Urothelium cell line (cell line): Measurements from ENCODE around the gene ULK4.
"Not testable (repeated sequence)": the region's sequence is repeated elsewhere in the genome, so short reads cannot be mapped to it uniquely, and the experiment has no call there.

ENCODE experiments used
- DNase-seq: peaks from one replicate; pipeline ENCODE4 v3.0.0; 2011; ENCODE audit warnings: low spot score, mixed read lengths
- FAIRE-seq: peaks from 2 replicates; lab custom pipeline; 2011; peaks lifted over from hg19 to GRCh38; lab: Jason Lieb, UNC

ULK4 gene

DNA sequence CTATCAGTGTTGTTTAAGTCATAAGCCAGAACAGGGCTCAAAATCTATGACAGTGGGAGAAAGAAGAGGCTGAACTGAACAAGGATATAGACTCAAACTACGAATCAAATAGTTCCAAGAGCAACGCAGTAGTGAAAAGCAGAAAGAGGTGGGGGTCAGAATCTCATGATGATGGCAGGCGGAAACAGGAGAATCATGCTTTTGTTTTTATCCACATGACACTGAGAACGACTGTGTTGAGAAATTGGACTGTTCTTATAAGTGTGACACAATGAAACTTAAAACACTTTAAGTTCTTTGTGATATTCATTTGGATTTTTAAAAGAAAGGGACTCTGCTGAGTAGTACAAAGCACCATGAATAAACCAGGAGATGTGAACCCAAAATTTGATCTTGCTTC is 309.4 kb downstream of the ULK4 start:
- DNase-seq (no peak), FAIRE-seq (no peak)

DNA sequence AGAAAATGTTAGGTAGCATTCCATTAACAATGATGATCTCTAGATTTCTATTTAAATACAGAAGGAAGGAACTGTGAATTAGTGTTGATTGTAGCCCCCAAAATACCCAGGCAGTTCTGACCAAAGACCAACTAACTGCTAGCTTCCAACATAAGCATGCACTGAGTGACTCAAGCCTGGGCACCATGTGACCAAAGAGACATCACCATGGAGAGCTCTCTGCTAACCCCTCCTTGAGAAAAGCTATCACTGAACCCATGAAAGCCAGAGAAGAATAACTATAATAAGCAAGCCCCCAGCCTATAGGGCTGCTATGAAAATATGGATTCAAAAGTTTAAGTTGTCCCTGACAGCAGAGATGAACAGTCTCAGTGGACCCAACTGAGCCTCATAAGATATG is 310.2 kb downstream of the ULK4 start:
- DNase-seq (no peak), FAIRE-seq (no peak)

- FAIRE-seq: no peak
- DNase-seq: no peak
Measured at GRCh38 chr3:41650406-41650805, 311.5 kb downstream of the ULK4 start.

- DNase-seq (no peak), FAIRE-seq (no peak)
Measured at GRCh38 chr3:41649129-41649739, 312.7 kb downstream of the ULK4 start.

GRCh38 chr3:41647730-41648129 is 314.2 kb downstream of the ULK4 start:
- not testable (repeated sequence) for DNase-seq, FAIRE-seq

DNA sequence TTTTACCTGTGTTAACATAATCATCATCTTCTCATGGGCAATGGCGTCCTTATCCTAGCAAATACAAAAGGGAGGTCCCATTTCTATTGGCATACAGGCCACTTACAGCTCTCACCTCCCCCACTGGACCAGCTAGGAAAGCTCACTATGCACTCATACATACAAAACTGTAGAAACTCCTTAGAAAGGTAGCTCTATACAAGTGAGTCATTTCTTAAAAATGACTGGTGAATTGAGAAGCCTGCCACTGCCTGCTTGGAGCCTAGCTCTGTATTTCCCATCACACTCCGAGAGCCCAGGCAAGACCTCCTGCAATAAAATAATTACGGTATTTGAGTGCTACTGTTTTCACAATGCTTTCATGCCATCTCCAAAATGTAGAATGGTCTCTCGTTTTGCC is 321.8 kb downstream of the ULK4 start:
- DNase-seq: peak; percentile 12

DNA sequence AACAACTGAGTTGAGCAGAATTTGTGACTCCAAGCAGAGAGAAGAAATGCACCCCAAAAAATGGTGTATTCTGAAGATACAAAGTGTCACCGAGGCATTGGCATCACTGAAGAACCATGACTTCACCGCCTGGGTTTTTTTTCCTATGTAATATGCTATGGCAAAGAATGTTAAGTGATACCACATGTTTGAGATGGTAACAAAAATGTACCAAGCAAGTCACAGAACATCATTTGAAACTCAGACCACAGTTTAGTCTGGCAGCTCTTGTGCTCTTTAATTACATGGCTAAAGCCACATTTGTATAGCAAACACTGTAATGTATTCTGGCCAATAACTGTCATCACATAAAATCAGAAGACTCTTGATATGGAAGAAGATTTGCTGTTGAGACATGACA is 323.5 kb downstream of the ULK4 start:
- no peak for FAIRE-seq
- no peak for DNase-seq

More for the DNA sequence above, 321.8 kb downstream of the ULK4 start:
- FAIRE-seq: no peak

DNA sequence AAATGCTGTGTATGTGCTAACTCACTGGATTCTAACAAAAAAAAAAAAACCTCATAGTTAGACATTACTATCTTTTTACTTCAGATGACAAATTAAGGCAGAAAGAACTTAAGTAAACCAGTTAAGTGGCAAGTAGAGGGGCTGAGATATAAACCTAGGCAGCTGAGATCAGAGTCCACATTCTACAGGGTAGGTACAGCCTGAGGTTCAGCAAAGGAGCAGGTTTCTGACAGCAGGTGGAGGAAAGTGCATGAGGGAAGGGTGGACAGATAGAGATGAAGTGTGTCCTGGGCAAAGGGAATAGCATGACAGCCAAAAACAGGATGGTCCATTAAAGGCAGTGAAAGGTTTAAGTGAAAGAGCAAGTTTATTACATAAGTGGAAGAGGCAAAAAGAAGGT is 329.2 kb downstream of the ULK4 start:
- DNase-seq: no peak
- FAIRE-seq: no peak

DNA sequence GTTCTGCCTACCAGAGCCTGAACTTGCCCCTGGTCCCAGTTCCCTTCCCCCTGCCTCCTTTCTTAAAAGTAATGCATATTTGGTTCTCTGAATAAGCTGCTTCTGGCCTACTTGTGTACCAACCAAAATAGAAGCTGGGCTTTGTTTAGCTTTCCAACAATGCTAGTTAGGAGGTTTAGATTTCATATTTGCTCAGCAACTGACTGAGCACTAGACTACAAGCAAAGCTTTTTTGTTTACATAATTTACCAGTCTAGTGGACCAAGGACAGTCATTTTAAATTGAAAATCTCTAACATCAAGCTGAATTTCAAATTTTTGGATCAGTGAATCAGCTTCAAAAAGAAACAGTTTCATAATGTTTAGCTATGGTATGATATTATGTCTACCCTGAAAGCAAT is 331.2 kb downstream of the ULK4 start:
- no peak for DNase-seq
- no peak for FAIRE-seq

DNA sequence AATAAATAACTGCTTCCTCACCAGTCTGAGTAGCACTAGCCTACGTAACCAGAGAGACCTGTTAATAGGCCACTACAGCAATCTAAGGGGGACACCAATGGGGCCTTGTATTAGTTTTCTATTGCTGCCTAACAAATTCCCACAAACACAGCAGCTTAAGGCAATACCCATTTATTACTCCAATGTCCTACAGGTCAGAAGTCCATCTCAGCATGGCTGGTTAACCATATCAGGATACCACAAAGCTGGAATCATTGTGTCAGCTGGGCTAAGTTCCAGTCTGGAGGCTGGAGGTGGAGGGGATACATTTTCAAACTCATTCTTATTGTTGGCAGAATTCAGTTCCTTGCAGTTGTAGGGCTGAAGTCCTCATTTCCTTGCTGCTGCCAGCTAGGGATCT is 331.9 kb downstream of the ULK4 start:
- no peak for FAIRE-seq
- no peak for DNase-seq

- DNase-seq (no peak), FAIRE-seq (no peak)
Measured at GRCh38 chr3:41629072-41629471, 332.8 kb downstream of the ULK4 start.

- DNase-seq (no peak), FAIRE-seq (no peak)
Measured at GRCh38 chr3:41627477-41628087, 334.3 kb downstream of the ULK4 start.

GRCh38 chr3:41612853-41613252 is 349.1 kb downstream of the ULK4 start:
- FAIRE-seq: no peak
- no peak for DNase-seq

DNA sequence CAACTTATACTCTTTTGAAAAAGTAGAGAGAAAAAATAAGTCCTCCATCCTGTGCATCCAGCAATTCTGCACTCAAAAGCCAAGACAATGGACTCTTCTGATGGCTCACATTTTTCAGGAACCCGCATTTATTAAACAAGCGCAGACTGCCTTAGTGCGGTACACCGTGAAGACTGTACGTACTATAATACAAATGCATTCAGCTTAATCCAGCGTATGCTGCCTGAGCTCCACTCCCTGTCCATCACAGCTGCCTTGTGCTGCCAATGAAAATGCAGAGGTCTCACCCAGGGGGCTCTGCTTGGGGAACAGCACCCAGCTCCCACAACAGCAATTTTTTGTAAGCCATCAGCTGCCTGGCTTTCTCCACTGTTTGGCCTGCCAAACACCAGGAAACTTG is 350.9 kb downstream of the ULK4 start:
- FAIRE-seq: no peak
- no peak for DNase-seq

DNA sequence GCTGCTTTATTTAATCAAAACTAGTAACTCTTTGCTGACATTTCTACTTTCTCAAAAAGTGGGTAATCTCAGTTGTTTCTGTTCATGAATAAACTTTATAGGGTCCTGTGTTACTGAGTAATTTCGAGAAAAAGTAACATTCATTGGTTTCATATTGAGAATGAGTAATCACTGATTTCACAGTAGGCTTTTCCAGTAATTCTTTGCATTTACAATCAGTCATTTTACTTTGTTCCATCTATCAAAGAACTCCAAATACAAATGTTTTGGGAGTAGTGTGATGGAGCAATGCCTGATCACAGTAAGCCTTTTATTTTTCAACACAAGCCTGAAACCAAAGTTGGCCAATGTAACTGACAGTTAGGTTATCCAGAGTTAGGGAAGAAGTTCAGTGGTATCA is 353.6 kb downstream of the ULK4 start:
- FAIRE-seq (no peak), DNase-seq (no peak)

DNA sequence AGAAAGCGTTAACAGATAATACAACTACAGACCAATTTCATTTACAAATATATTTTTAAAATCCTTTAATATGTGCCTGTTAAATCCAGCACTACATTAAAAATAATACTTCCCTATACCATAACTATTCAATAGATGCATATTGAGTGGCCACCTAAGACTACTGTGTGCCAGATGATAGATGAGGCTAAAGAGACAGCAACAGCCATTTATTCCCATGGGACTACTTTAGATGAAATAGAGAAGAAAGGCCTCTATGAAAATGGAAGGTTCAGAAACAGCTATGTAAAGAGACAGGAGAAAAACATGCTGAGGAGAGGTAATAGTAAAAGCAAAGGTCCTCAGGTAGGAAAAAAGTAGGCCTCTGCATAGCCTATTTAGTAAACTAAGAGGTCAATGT is 358.1 kb downstream of the ULK4 start:
- no peak for DNase-seq
- FAIRE-seq: no peak

GRCh38 chr3:41602121-41602520 is 359.8 kb downstream of the ULK4 start:
- no peak for FAIRE-seq
- no peak for DNase-seq

DNA sequence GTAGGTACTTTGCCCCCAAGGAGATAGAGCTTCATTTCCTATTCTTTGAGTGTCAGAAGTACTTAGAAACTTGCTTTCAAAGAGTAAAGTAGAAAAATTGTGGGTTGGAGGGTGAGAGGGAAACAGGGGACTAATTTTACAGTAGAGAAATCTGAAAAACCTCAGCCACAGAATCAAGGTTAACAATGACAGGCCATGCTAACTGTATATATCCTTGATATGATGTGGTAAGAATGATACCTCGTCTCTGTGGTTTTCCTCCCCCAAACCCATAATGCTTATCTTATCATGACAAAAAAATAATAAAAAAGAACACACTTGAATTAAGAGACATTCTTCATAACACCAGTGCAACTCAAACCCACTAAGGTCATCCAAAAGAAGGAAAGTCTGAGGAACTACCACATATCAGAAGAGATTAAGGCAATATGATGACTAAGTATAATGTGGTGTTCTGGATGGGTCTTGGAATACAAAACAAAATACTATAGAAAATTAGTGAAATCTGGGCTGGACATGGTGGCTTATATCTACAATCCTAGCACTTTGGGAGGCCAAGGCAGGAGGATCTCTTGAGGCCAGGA is 360.4 kb downstream of the ULK4 start:
- FAIRE-seq (no peak), DNase-seq (no peak)

DNA sequence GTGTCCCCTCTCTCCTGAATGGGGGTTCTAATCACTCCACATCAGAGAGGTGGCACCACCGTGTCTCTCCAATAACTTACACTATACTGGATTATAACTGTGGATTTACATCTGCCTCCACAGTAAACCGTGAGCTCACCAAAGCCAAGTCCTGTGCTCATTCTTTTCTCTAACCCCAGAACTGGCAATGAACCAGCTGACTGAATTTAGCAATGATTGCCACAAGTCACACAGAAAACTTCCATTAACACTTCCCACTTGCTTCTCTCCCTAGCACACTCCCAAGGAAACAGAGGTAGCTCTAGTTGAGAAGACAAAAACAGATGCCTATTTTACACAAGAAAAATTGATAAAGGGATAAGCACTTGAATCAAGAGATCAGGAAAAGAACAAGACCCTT is 361.3 kb downstream of the ULK4 start:
- FAIRE-seq: no peak
- DNase-seq: no peak

- FAIRE-seq (no peak), DNase-seq (no peak)
Measured at GRCh38 chr3:41599127-41599484, 362.8 kb downstream of the ULK4 start.

DNA sequence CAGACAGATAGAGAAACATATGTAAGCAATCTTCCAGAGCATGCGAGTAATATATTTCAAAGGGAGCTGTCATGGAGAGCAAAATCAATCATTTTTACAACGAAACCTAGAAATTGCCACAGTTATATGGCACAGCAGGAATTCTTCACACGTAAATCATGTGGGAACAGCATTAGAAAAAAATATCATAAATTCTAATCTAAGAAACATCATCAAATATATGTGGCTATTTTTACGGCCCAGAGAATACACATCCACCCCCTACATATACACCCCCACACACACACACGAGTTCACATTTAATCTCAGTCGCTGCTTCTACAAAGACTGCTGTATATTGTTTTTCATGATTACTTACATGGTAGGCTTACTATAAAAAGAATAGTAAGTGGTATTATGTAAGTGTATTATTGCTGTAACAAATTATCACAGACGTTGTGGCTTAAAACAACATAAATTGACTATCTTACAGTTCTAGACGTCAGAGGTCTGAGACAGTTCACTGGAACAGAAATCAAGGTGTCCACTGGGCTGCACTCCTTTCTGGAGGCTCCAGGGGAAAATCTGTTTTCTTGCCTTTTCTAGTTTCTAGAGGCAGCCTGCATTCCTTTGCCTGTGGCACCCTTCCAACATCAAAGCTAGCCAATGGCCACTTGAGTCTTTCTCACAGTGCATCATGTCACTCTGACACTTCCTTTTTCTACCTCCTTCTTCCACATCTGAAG is 363.3 kb downstream of the ULK4 start:
- DNase-seq: no peak
- FAIRE-seq: no peak

DNA sequence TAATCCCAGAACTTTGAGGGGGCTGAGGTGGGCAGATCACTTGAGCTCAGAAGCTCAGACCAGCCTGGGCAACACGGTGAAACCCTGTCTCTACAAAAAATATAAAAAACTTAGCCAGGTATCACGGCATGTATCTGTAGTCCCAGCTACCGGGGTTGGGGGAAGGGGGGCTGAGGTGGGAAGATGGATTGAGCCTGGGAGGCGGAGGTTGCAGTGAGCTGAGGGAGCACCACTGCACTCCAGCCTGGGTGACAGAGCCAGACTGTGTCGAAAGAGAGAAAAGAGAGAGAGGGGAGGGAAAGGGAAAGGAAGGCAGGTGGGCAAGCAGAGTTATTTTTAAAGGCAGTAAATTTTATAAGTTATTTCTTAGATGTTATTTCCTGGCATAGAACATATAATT is 368.1 kb downstream of the ULK4 start:
- no peak for FAIRE-seq

More for the DNA sequence above, 368.1 kb downstream of the ULK4 start:
- DNase-seq: no peak
